Peyer's patch (tissue), 4 donors: ENCODE data around the gene TDRD9. TPM values are rescaled to one million over a fixed set of nuclear protein-coding genes. Genes with fewer than 3 reads are reported as not detected.

ENCODE experiments used
- DNase-seq, 3 donors: peaks; one replicate each; pipeline ENCODE4 v3.0.0-alpha.2; 2017 to 2019
- H3K27ac ChIP-seq, 4 donors: fragments of 200-600 bp; sonication (generic); one replicate each; pipeline ENCODE4 v1.5.1; 2016 to 2019
- H3K27me3 ChIP-seq, 2 donors: fragments of 200-600 bp; sonication (generic); one replicate each; pipeline ENCODE4 v1.5.1; 2019
- H3K36me3 ChIP-seq, 3 donors: fragments of 200-600 bp; sonication (generic); one replicate each; pipeline ENCODE4 v1.5.1; 2016 to 2019
- H3K4me1 ChIP-seq, 4 donors: fragments of 200-600 bp; sonication (generic); one replicate each; pipeline ENCODE4 v1.5.1; 2016 to 2019
- H3K4me3 ChIP-seq, 4 donors: fragments of 200-600 bp; sonication (generic); 1 replicate in 3 of 4; 2 replicates in 1 of 4; pipeline ENCODE4 v1.5.1; 2016 to 2019; ENCODE audit warnings: mild to moderate bottlenecking in 1 of 4
- H3K9me3 ChIP-seq, 4 donors: fragments of 200-600 bp; sonication (generic); one replicate each; pipeline ENCODE4 v1.5.1; 2016 to 2019; ENCODE audit warnings: mild to moderate bottlenecking in 1 of 4
- POLR2A ChIP-seq, 2 donors: fragments of 450-650 bp; IDR thresholded peaks; one replicate each; pipeline ENCODE4 v1.5.1; 2017; ENCODE audit warnings: antibody characterized with exemption in 2 of 2, mild to moderate bottlenecking in 2 of 2, moderate library complexity in 2 of 2
- total RNA-seq, 4 donors: library from RNA; depleted of rRNA; stranded (reverse); fragments of >200 nt; gene quantifications; one replicate each; pipeline ENCODE4 v1.1.0, GENCODE V29; 2016
- TF ChIP-seq, protein P1 (sequence below), 6 experiments: fragments of 450-650 bp in 4 of 6; fragments of 200-600 bp in 2 of 6; sonication (generic) in 1 of 6; IDR thresholded peaks; one replicate each; pipeline ENCODE4 v1.5.1; 2017 to 2019; ENCODE audit warnings: antibody characterized with exemption in 6 of 6, mild to moderate bottlenecking in 3 of 6, moderate library complexity in 1 of 6

TDRD9 gene
- total RNA-seq, 4 donors from 2014 or later, result 0.40 TPM; not detected in 3

DNA sequence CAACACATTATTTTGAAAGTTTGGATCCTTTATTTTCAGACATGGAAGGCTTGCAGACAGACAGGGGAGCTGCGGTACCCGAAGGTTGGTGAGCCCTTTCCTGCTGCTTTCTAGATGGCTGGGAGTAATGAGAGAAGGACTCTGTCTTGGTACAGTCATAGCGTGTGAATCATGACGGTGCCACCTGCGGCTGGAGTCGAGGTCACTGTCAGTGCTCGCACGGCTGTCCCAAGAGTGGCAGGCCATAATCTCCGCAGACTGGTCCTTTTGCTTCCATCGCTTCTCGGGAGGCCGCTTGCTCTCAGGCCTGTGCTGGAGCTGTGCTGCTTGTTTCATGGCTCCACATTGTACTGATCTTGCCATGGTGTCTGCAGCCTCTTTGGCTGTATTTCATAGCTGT lies 78.9 kb downstream of the TDRD9 start:
- TF ChIP-seq POLR2A (IDR thresholded peaks at IDR 0.05), result no peak
- TF ChIP-seq, protein P1, sequence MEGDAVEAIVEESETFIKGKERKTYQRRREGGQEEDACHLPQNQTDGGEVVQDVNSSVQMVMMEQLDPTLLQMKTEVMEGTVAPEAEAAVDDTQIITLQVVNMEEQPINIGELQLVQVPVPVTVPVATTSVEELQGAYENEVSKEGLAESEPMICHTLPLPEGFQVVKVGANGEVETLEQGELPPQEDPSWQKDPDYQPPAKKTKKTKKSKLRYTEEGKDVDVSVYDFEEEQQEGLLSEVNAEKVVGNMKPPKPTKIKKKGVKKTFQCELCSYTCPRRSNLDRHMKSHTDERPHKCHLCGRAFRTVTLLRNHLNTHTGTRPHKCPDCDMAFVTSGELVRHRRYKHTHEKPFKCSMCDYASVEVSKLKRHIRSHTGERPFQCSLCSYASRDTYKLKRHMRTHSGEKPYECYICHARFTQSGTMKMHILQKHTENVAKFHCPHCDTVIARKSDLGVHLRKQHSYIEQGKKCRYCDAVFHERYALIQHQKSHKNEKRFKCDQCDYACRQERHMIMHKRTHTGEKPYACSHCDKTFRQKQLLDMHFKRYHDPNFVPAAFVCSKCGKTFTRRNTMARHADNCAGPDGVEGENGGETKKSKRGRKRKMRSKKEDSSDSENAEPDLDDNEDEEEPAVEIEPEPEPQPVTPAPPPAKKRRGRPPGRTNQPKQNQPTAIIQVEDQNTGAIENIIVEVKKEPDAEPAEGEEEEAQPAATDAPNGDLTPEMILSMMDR (IDR thresholded peaks at IDR 0.05), result no peak
- H3K27me3 ChIP-seq, result no peaks in the 10 kb centered on the region
- no peak for DNase-seq
- no peaks in the 10 kb centered on the region for H3K4me1 ChIP-seq
- H3K9me3 ChIP-seq, result no peaks in the 10 kb centered on the region
- H3K4me3 ChIP-seq, result no peak overlapping the region
- H3K27ac ChIP-seq, result no peak overlapping the region
- no peaks in the 10 kb centered on the region for H3K36me3 ChIP-seq

DNA sequence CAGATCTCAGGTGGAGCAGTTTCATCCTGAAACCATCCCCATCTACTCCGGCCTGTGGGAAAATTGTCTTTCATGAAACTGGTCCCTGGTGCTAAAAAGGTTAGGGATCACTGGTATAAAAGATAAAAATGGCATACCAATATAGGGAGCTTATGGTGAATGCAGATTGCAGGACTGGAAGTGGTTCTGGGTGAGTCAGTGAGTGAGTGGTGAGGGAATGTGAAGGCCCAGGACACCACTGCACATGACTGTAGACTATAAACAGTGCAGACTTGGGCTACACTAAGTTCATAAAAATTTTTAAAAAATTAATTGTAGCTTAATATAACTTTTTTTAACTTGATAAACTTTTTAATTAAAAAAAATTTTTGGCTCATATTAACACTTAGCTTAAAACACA lies 81.0 kb downstream of the TDRD9 start:
- DNase-seq, result no peak
- Histone ChIP-seq H3K36me3 (no peaks in the 10 kb centered on the region), H3K27me3 (no peaks in the 10 kb centered on the region), H3K4me3 (no peak overlapping the region), H3K9me3 (no peaks in the 10 kb centered on the region), H3K27ac (no peak overlapping the region), H3K4me1 (no peaks in the 10 kb centered on the region)
- no peak for TF ChIP-seq POLR2A (IDR thresholded peaks at IDR 0.05)
- TF ChIP-seq, protein P1 (IDR thresholded peaks at IDR 0.05), result no peak

DNA sequence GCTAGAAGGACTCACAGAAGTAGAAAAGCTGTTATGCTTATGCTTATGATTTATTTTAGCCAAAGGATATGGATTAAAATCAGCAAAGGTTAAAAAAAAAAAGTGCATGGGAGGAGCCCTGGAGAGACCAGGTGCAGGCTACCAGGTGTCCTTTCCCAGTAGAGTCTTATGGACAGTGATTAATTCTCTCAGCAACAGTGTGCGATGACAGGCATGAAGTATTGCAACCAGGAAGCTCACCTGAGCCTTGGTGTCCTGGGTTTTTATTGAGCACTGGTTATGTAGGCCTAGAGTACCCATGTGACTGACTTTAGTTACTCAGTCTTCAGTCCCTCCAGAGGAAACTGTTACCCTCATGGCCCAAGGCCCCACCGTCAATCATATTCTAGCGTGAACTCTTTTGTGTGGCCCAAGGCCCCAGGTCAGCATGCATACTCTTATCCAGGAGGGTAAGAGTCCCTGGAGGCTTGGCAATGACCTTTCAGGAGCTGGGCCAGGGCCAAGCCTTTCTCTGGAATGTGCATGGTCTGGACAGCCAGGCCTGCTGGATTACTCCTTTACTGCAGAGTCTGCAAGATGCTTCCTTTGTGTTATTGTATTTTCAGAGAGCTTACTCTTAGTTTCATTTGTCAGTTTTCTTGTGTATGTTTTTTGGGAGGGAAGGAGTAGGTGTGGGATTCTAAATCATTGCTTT lies 83.7 kb downstream of the TDRD9 start:
- Histone ChIP-seq H3K4me3 (no peak overlapping the region), H3K9me3 (no peaks in the 10 kb centered on the region), H3K27me3 (no peaks in the 10 kb centered on the region), H3K27ac (no peak overlapping the region), H3K36me3 (no peaks in the 10 kb centered on the region), H3K4me1 (no peaks in the 10 kb centered on the region)
- TF ChIP-seq POLR2A (IDR thresholded peaks at IDR 0.05), result no peak
- TF ChIP-seq, protein P1 (IDR thresholded peaks at IDR 0.05), result no peak
- no peak for DNase-seq

DNA sequence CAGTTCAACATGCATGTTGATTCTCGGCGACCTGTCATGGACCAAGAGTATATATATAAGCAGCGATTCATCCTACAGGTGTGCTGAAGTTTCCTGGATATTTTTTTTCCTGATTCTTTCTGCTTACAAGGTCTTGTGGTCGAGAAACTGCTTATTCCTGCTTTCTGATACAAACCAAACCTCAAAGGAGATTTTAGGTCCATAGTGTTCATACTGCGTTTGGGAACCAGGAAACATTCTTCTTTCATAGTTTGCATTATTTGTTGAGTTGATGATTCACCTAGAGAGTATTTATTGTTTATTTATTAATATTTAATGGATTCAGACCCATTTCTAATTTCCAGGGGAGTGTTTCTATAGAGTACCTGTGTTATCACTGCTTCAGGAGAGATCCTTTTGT lies 86.5 kb downstream of the TDRD9 start:
- Histone ChIP-seq H3K4me3 (no peak overlapping the region), H3K36me3 (no peaks in the 10 kb centered on the region)
- TF ChIP-seq, protein P1 (IDR thresholded peaks at IDR 0.05), result no peak
- TF ChIP-seq POLR2A (IDR thresholded peaks at IDR 0.05), result no peak

DNA sequence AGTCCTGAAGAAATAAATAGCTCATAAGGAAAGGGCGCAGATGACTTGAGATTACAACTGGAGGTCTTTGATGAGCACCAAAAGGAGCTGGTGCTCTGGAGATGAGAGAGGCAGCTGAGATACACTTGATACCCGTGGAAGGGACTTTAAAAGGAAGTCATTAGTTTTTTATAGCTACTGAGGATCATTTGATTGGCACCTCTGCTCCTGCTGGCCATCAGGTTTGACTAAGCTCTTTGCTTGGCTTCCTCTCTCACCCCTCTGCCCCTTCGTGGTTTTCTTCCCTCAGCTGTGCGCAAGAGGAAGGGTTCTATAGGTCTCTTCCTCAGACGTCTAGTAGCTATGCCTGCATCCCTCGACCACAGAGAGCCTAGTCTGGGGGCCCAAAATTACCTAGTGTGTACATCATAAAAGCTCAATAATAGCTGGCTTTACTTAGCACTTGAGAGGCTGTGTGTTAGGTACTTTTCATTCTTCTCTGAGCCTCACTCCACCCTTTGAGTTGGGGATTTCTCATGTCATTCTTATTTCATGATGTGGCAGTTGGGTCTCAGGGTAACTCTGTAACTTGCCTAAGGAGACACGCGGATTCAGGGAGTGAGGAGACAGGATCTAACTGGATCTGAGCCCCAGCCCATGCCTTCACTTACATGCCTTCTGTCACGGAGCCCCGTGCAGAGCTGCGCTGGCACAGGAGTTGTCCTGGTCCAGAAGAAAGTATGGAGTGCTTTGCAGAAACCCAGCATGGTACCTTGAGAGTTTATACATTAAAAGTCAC lies 88.8 kb downstream of the TDRD9 start:
- H3K27me3 ChIP-seq, result no peaks in the 10 kb centered on the region
- no peaks in the 10 kb centered on the region for H3K9me3 ChIP-seq
- H3K27ac ChIP-seq, result no peak overlapping the region
- TF ChIP-seq, protein P1 (IDR thresholded peaks at IDR 0.05), result no peak
- no peak for TF ChIP-seq POLR2A (IDR thresholded peaks at IDR 0.05)
- no peaks in the 10 kb centered on the region for H3K4me1 ChIP-seq
- no peak overlapping the region for H3K4me3 ChIP-seq
- no peak for DNase-seq
- H3K36me3 ChIP-seq, result no peaks in the 10 kb centered on the region

More for the DNA sequence above, 86.5 kb downstream of the TDRD9 start:
- no peaks in the 10 kb centered on the region for H3K9me3 ChIP-seq
- no peaks in the 10 kb centered on the region for H3K4me1 ChIP-seq
- DNase-seq, result no peak
- no peak overlapping the region for H3K27ac ChIP-seq
- no peaks in the 10 kb centered on the region for H3K27me3 ChIP-seq
